Mononuclear cell (primary cell): Measurements from ENCODE around the gene TBCD. TPM values are rescaled to one million over a fixed set of nuclear protein-coding genes. Genes with fewer than 3 reads are reported as not detected.

Experiments used
- H3K27me3 ChIP-seq: 2 replicates; pipeline ENCODE4 v1.6.0; 2011; ENCODE audit warnings: low read length, control low read depth; ENCODE audit not compliant: insufficient read depth
- H3K4me1 ChIP-seq: 2 replicates; pipeline ENCODE4 v1.5.1; 2011; ENCODE audit warnings: mild to moderate bottlenecking, low read length, control low read depth; ENCODE audit not compliant: insufficient read depth
- H3K4me3 ChIP-seq: 2 replicates; pipeline ENCODE4 v1.5.1; 2011; ENCODE audit warnings: mild to moderate bottlenecking, low read length, moderate library complexity
- H3K9me3 ChIP-seq: 2 replicates; pipeline ENCODE4 v1.5.1; 2011; ENCODE audit warnings: low read depth, mild to moderate bottlenecking, control low read depth, low read length
- total RNA-seq: library from RNA; depleted of rRNA; stranded (reverse); fragments of >200 nt; gene quantifications from one replicate; pipeline ENCODE4 v1.2.3, GENCODE V29; 2012

Gene TBCD
- total RNA-seq, 1 donor: 20.5 TPM

DNA sequence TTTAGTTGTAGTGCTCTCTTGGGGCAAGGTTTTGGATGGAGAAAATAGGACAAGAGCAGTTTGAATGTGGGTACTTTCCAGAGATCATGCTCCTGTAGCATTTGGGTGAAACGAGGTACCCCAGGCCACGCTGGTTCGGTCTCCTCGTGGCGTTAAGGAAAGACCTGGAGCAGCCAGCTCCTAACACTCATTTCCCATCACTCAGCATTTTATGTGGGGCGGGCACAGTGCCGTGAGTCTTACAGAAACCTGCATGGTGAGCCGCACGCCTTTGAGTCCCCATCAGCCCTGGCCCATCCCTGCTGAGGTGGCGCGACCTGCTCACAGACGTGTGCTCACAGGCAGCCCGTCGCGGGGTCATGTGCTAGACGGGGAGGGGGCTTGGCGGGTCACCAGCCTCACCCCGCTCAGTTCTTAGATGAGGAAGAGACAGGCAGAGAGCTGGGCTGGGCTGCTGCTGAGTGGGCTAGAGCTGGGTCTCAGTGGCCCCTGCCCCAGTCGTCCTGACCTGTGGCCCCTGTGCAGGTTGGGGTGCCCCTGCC is 37.3 kb downstream of the TBCD start:
- Histone ChIP-seq H3K9me3 (no peaks in the 10 kb centered on the region), H3K27me3 (no peaks in the 10 kb centered on the region), H3K4me1 (no peaks in the 10 kb centered on the region), H3K4me3 (no peak overlapping the region)

DNA sequence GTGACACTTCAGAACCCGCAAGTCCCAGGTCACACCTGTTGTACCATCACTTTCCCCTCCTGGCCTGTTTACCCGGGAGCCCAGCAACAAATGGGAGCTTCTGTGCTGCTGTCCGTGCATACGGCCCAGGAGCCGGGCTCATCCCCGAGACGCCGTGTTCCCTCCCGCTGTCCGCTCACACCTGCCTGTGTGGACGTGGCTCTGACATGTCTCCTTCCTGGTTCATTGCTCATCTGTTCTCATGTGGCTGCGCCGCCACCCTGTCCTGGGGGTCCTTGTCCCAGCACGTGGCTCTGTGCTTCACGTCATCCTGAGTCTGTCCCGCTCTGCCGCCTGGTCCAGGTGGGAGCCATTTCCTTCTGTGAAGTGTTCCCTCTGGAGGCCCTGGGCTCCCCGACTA is 37.9 kb downstream of the TBCD start:
- no peak overlapping the region for H3K4me3 ChIP-seq
- no peaks in the 10 kb centered on the region for H3K4me1 ChIP-seq
- no peaks in the 10 kb centered on the region for H3K27me3 ChIP-seq
- no peaks in the 10 kb centered on the region for H3K9me3 ChIP-seq

DNA sequence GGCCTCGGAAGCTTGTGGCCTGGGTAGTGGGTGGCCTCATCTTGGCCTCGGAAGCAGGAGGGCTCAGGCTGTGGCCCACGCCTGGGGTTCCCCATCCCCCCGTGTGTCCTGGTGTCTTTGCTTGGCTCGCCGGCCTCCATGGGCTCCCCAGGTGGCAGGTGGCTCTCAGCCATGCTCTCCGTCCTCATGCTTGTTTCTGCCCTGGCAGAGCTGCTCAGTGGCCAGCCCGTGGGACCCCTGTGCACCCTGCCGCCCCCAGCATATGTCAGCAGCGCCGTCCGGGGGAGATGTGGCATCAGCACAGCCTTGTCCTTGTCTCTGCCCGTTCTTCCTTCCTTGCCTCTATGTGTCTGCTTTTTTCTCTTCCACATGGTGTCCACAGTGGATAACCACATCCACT is 38.5 kb downstream of the TBCD start:
- no peak overlapping the region for H3K4me3 ChIP-seq
- no peaks in the 10 kb centered on the region for H3K4me1 ChIP-seq
- no peaks in the 10 kb centered on the region for H3K9me3 ChIP-seq
- H3K27me3 ChIP-seq: no peaks in the 10 kb centered on the region

DNA sequence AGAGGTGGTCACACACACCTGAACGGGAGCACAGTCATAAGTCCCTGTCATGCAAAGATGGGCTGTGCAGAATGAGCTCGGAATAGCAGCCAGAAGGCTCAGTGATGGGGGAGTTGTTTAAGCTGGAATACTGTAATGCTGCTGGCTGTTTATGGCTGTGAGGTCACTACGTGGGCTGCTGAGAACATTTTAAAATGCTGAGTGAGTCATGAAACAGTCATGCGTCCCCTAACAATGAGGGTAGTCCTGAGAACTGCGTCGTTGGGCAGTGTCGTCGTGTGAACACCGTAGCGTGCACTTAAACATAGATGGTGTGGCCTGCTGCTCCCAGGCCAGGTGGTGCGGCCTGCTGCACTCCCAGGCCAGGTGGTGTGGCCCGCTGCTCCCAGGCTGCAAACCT is 39.7 kb downstream of the TBCD start:
- no peaks in the 10 kb centered on the region for H3K9me3 ChIP-seq
- H3K4me3 ChIP-seq: no peak overlapping the region
- H3K27me3 ChIP-seq: no peaks in the 10 kb centered on the region
- H3K4me1 ChIP-seq: no peaks in the 10 kb centered on the region

DNA sequence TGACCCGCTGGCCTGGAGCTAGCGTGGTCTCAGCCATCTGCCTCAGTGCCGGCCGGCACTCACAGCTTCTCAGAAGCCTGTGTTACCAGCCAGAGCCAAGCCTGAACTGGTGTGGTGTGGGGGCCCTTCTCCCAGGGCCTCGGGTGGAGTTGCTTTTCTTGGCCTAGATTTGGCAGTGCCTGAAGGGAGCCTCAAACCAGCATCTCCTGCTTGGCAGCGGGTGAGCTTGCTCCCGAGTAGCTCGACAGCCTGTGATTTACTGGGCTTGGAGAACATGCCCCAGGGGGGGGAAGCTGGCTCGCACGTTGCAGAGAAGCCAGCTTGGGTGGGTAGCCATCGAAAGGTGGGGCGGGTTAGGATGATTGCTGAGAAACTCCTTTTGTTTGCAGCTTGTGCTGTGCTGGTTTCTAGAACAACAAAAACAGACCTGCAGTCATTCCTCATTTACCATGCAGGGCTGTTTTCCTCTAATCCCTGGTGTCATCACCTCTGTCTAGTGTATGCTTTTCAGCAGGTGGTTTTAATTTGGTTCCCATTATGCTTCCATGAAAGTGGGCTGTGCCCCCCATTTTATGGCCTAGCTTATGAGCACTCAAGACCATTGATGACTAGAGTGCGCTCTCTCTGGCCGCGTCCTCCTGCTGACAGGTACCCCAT is 42.2 kb downstream of the TBCD start:
- Histone ChIP-seq H3K27me3 (no peaks in the 10 kb centered on the region), H3K4me3 (no peak overlapping the region), H3K9me3 (no peaks in the 10 kb centered on the region), H3K4me1 (no peaks in the 10 kb centered on the region)

DNA sequence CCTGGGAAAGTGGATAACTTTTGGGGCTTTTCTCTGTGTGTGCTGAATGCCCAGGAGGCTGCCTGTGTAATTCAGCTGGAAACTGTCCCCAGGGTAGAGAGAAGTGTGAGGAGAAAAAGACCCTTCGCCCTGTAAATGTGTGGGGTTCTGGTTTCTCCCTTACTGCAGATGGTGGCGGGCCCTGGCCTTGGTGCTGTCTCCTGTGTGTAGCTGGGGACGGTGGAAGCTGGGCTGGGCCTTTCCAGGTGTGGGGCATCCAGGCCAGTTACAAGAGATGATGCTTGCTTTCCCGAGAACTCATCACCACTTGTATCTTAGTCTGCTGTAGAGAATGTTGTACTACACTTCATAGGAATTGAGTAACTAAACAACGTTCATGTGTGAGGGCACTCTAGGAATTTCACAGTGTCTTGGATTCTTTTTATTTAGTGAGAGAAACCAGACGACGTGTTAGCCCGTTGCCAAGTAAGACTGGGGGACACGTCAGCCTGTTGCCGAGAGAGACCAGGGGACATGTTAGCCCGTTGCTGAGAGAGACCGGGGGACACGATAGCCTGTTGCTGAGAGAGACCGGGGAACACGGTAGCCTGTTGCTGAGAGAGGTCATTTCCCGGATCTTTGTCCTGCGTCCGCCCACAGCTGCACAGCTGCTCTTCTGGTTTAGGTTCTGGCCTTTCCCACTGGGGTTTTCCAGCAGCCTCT is 43.1 kb downstream of the TBCD start:
- Histone ChIP-seq H3K4me1 (no peaks in the 10 kb centered on the region), H3K27me3 (no peaks in the 10 kb centered on the region)

DNA sequence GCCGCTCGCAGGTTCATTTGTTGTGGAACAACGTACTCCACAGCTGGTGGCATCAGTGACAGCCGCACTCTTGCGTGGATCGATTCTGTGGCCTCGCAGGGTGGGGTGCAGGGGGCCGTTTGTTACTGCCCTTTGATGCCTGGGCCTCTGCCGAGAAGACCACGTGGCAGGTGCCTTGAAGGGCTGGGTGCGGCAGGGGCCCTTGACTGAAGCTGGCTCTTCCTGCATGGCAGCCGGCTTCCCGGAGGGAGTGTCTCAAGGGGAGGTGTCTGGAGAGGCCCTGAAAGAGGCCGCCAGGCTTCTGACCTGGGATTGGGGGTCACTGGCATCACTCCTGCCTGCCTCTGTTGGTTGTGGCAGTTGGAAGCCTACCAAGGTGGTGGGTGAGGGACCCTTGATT is 43.8 kb downstream of the TBCD start:
- Histone ChIP-seq H3K4me1 (no peaks in the 10 kb centered on the region), H3K9me3 (no peaks in the 10 kb centered on the region), H3K27me3 (no peaks in the 10 kb centered on the region), H3K4me3 (no peak overlapping the region)

More for the DNA sequence above, 43.1 kb downstream of the TBCD start:
- Histone ChIP-seq H3K9me3 (no peaks in the 10 kb centered on the region), H3K4me3 (no peak overlapping the region)

DNA sequence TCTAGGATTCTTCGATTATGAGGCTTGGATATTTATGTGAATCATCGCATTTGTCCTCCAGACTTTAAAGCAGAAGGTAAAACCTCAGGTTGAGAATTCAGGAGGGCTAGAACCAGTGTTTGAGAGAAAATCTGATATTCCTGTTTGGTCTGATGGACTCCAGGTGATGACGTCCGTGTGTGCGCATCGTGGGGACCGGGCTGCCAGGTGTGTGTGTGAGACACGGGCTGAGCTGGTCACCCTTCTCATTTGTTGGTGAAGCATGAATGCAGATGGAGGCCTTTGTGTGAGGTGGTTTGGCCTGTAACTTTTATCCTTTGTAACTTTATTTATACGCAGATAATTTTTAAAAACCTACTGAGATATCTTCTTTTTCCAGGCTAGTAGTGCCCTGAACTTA is 45.2 kb downstream of the TBCD start:
- Histone ChIP-seq H3K4me1 (no peaks in the 10 kb centered on the region), H3K4me3 (no peak overlapping the region), H3K27me3 (no peaks in the 10 kb centered on the region), H3K9me3 (no peaks in the 10 kb centered on the region)

DNA sequence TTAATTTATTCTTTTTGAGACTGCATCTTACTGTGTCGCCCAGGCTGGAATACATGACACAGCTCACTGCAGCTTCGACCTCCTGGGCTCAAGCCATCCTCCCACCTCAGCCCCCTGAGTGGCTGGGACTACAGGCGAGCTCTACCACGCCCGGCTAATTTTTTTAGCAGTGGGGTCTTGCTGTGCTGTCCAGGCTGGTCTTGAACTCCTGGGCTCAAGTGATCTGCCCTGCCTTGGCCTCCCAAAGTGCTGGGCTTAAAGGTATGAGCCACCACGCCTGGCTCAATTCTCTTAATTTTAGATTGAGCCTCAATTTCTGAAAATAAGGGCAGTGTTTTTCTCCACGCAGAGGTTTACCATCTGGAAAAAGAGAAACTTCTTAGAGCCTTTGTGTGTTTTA is 46.9 kb downstream of the TBCD start:
- no peak overlapping the region for H3K4me3 ChIP-seq
- no peaks in the 10 kb centered on the region for H3K4me1 ChIP-seq
- H3K27me3 ChIP-seq: no peaks in the 10 kb centered on the region

DNA sequence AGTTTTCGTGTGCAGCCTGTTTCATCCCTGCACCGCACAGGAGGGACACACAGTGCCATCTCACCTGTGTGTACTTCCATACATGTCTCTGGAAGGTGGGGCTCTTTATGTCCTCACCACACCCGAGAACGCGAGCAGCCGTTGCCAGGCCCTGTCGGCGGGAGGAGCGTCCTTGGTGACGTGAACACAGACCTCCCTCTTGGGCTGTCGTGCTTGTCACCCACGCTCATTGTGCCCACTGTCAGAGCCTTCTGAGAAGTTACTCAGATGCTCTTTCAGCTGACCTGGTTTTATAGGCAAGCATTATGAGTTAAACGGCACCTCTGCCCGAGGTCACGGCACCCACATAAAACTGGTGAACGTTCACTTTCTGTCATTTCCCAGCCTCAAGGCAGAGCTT is 47.7 kb downstream of the TBCD start:
- no peaks in the 10 kb centered on the region for H3K4me1 ChIP-seq
- no peak overlapping the region for H3K4me3 ChIP-seq
- H3K9me3 ChIP-seq: no peaks in the 10 kb centered on the region
- no peaks in the 10 kb centered on the region for H3K27me3 ChIP-seq

More for the DNA sequence above, 46.9 kb downstream of the TBCD start:
- no peaks in the 10 kb centered on the region for H3K9me3 ChIP-seq

DNA sequence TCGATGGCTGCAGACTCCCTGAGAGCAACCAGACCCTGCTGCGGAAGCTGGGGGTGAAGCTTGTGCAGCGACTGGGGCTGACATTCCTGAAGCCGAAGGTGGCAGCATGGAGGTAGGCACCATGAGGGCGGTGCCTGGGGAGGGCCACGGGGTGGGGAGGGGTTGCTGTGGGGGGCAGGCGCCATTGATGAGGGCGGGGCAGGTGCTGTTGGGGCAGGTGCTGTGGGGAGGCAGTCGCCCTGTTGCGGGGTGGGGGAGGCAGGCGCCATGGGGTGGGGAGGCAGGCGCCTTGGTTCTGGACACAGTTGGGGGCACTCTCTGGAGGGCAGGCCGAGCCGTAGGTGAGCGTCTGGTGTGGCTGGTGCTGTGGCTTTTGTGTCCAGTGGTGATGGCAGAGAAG is 49.0 kb downstream of the TBCD start:
- no peaks in the 10 kb centered on the region for H3K27me3 ChIP-seq
- no peak overlapping the region for H3K4me3 ChIP-seq
- no peaks in the 10 kb centered on the region for H3K4me1 ChIP-seq

DNA sequence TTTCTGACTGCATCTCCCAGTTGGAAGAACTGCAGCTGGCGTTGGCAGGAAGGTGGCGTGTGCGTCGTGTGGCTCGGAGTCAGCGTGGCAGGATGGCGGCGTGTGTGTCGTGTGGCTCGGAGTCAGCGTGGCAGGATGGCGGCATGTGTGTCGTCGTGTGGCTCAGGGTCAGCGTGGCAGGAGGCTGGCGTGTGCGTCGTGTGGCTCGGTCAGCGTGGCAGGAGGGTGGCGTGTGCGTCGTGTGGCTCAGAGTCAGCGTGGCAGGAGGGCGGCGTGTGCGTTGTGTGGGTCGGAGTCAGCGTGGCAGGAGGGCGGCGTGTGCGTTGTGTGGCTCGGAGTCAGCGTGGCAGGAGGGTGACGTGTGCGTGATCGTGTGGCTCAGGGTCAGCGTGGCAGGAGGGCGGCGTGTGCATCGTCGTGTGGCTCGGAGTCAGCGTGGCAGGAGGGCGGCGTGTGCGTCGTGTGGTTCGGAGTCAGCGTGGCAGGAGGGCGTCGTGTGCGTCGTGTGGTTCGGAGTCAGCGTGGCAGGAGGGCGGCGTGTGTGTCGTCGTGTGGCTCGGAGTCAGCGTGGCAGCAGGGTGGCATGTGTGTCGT is 49.6 kb downstream of the TBCD start:
- no peaks in the 10 kb centered on the region for H3K27me3 ChIP-seq
- no peaks in the 10 kb centered on the region for H3K4me1 ChIP-seq
- no peak overlapping the region for H3K4me3 ChIP-seq
- H3K9me3 ChIP-seq: no peaks in the 10 kb centered on the region

More for the DNA sequence above, 49.0 kb downstream of the TBCD start:
- H3K9me3 ChIP-seq: no peaks in the 10 kb centered on the region

DNA sequence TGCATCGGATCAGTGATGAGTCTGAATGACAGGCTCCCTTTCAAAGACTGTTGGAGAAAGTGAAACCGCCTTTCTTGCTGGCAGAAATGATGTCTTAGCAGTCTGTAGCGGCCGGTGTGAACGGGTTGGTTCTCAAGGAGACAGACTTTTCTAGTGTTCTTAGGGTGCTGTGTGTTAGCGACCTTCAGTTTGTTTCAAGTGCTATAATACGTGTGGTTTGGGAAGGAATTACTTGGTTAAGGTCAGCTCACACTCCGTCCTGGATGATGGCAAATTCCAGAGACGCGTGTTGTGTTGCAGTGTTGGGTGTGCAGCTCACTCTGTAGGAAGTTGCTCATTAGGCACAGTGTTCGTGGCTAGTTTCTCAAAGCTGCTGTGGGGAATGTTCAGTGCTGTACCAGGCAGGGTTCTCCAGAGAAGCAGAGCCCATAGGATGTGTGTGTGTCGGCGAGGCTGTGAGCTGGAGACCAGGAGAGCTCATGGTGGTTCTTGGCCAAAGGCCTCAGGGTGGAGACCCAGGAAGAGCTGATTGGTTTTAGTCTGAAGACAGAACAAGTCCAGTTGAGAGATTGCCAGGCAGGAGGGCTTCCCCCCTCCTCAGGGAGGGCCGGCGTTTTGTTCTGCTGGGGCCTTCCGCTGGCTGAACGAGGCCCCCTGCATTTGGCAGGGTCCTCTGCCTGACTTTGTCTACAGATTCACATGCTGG is 50.4 kb downstream of the TBCD start:
- Histone ChIP-seq H3K9me3 (no peaks in the 10 kb centered on the region), H3K27me3 (no peaks in the 10 kb centered on the region), H3K4me1 (no peaks in the 10 kb centered on the region), H3K4me3 (no peak overlapping the region)

DNA sequence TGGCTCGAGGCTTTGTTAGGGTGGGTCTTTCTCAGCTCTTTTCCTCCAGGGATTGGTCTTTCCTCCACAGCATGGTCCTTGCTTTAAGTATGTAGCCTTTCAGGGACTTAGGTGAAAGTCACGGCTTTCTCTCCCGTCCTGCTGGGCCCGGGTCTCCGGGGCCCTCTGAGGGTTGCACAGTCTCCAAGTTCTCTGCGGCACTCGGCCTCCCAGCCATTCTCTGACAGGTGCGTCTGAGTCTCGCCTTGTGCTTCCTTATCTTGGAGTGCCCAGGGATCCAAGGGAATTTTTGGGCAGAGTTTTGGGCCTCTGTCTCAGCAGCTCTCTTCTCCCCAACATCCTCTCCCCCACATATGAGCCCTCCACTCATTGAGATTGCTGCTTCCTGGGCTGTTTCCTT is 51.3 kb downstream of the TBCD start:
- H3K4me1 ChIP-seq: no peaks in the 10 kb centered on the region
- no peak overlapping the region for H3K4me3 ChIP-seq
- H3K27me3 ChIP-seq: no peaks in the 10 kb centered on the region
- H3K9me3 ChIP-seq: no peaks in the 10 kb centered on the region

DNA sequence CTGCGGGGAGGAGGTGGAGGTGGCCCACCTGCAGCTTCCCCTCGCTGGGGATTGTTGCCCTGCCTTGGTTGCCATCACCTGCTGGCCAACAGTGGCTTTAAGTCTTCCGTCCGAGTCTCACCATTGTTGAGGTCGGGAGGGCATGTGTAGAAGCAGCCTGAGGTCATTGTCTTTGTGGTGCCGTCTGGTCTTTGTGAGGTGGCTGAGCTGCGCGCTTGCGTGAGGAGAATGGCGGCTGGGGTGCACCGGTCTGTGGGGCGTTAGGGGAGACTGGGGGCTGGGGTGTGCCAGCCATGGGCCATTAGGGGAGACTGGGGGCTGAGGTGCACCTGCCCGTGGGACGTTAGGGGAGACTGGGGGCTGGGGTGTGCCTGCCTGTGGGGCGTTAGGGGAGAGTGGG is 51.7 kb downstream of the TBCD start:
- Histone ChIP-seq H3K9me3 (no peaks in the 10 kb centered on the region), H3K4me3 (no peak overlapping the region)

More for the DNA sequence above, 51.7 kb downstream of the TBCD start:
- no peaks in the 10 kb centered on the region for H3K27me3 ChIP-seq
- no peaks in the 10 kb centered on the region for H3K4me1 ChIP-seq
